H1 (cell line): ENCODE data around the gene CEP70. TPM values are rescaled to one million over a fixed set of nuclear protein-coding genes. Genes with fewer than 3 reads are reported as not detected.

Experiments
- BACH1 ChIP-seq: IDR thresholded peaks from 2 replicates; pipeline ENCODE4 v1.6.1; 2012; ENCODE audit warnings: low read length, improper control_type of control experiment
- CHD1 ChIP-seq: IDR thresholded peaks from 2 replicates; pipeline ENCODE4 v1.6.1; 2012; ENCODE audit warnings: low read depth, low read length, improper control_type of control experiment
- KDM1A ChIP-seq: fragments of 200-600, 300-600 bp; sonication (generic); IDR thresholded peaks from 2 replicates; pipeline ENCODE4 v1.7.1; 2016; ENCODE audit warnings: mild to moderate bottlenecking, low read length, borderline replicate concordance
- KDM5A ChIP-seq: fragments of 200-600 bp; IDR thresholded peaks from 2 replicates; pipeline ENCODE4 v1.7.1; 2012; ENCODE audit warnings: mild to moderate bottlenecking, low read length, inconsistent platforms, mixed read lengths
- PHF8 ChIP-seq: fragments of 200-600 bp; sonication (generic); conservative IDR thresholded peaks from 2 replicates; pipeline ENCODE4 v1.7.1; 2012; ENCODE audit warnings: low read depth, mild to moderate bottlenecking, inconsistent platforms, low read length, moderate library complexity
- SAP30 ChIP-seq: fragments of 300-600 bp; sonication (generic); IDR thresholded peaks from 2 replicates; pipeline ENCODE4 v1.7.1; 2012; ENCODE audit warnings: low read length, moderate library complexity, mild to moderate bottlenecking, inconsistent platforms; ENCODE audit not compliant: insufficient read depth, insufficient replicate concordance
- SIRT6 ChIP-seq: IDR thresholded peaks from one replicate; pipeline ENCODE4 v1.7.1; 2012; ENCODE audit warnings: low read length, inconsistent platforms
- polyA plus RNA-seq, 7 experiments: library from polyadenylated mRNA; depleted of rRNA in 3 of 7; stranded (reverse) in 5 of 7; unstranded in 2 of 7; fragments of >200 nt in 5 of 7; fragments of 200-250 nt in 2 of 7; gene quantifications; 1 replicate in 5 of 7; 2 replicates in 1 of 7; 4 replicates in 1 of 7; pipeline versions ENCODE4 v1.2.1 to v1.2.3, GENCODE V29; 2011 to 2013; ENCODE audit warnings: missing spikeins in 2 of 7, mixed read lengths in 2 of 7
- total RNA-seq: library from RNA; stranded (reverse); fragmentation: NEBNext Ultra II Directional; extraction: Animal tissue kit (Norgen Biotek cat#: 25700); gene quantifications from 2 replicates; pipeline ENCODE4 v1.2.1, GENCODE V29; 2021
- TF ChIP-seq, protein P1 (sequence below), 3 experiments: IDR thresholded peaks; 1 replicate in 2 of 3; 2 replicates in 1 of 3; pipeline versions ENCODE4 v1.5.1 to v1.6.1; 2011; ENCODE audit warnings: low read length in 3 of 3, mild to moderate bottlenecking in 3 of 3, inconsistent platforms in 2 of 3, low read depth in 1 of 3, moderate library complexity in 1 of 3; ENCODE audit not compliant: insufficient read depth in 1 of 3; ENCODE audit errors: control extremely low read depth in 1 of 3

Gene CEP70
- total and polyA plus RNA-seq, 2 of the 8 experiments (the other 6 are each of a cell fraction or from before 2014, with no cell fraction given): 3.9 to 26.2 TPM

DNA sequence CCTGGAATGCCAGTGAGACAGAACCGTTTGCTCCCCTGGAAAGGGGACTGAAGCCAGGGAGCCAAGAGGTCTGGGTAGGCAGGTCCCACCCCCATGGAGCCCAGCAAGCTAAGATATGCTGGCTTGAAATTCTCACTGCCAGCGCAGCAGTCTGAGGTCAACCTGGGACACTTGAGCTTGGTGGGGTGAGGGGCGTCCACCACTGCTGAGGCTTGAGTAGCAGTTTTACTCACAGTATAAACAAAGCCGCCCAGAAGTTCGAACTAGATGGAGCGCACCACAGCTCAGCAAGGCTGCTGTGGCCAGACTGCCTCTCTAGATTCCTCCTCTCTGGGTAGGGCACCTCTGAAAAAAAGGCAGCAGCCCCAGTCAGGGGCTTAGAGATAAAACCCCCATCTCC is 33.6 kb downstream of the CEP70 start (continued):
- TF ChIP-seq, protein P1, sequence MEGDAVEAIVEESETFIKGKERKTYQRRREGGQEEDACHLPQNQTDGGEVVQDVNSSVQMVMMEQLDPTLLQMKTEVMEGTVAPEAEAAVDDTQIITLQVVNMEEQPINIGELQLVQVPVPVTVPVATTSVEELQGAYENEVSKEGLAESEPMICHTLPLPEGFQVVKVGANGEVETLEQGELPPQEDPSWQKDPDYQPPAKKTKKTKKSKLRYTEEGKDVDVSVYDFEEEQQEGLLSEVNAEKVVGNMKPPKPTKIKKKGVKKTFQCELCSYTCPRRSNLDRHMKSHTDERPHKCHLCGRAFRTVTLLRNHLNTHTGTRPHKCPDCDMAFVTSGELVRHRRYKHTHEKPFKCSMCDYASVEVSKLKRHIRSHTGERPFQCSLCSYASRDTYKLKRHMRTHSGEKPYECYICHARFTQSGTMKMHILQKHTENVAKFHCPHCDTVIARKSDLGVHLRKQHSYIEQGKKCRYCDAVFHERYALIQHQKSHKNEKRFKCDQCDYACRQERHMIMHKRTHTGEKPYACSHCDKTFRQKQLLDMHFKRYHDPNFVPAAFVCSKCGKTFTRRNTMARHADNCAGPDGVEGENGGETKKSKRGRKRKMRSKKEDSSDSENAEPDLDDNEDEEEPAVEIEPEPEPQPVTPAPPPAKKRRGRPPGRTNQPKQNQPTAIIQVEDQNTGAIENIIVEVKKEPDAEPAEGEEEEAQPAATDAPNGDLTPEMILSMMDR (IDR thresholded peaks at IDR 0.05; ENCODE audit: control extremely low read depth in 1 of 3, insufficient read depth in 1 of 3, low read depth in 1 of 3, low read length in 3 of 3): no peak
- TF ChIP-seq KDM5A: no peak
- no peak for TF ChIP-seq PHF8
- no peak for TF ChIP-seq BACH1
- no peak for TF ChIP-seq SAP30
- no peak for TF ChIP-seq KDM1A
- TF ChIP-seq SIRT6: no peak
- no peak for TF ChIP-seq CHD1
